A549 (cell line): ENCODE data around the gene HBA2. TPM values are rescaled to one million over a fixed set of nuclear protein-coding genes. Genes with fewer than 3 reads are reported as not detected.

ENCODE experiments used
- ATAC-seq, 2 experiments: fragments of 200-7000 bp in 1 of 2; fragments of >200 bp in 1 of 2; cut with Nextera tagmentation in 1 of 2; cut with Tn5 transposase in 1 of 2; 3 replicates each; pipeline versions ENCODE4 v1.8.0 to v1.9.1; 2018 to 2020; ENCODE audit warnings: mild to moderate bottlenecking in 1 of 2, moderate library complexity in 1 of 2
- CTCF ChIA-PET: fragments of 300-600 bp; sonication (Branson Sonifier 250); formaldehyde crosslinking; extraction: SDS; loops from one replicate; lab custom pipeline; 2021; ENCODE audit warnings: antibody characterized with exemption, inconsistent platforms; lab: Yijun Ruan, JAX
- POLR2A ChIA-PET: fragments of 350-600 bp; formaldehyde crosslinking; extraction: SDS; loops from one replicate; lab custom pipeline; 2021; ENCODE audit warnings: antibody characterized with exemption, inconsistent platforms; lab: Yijun Ruan, JAX
- DNase-seq, 2 experiments: peaks; one replicate each; pipeline versions ENCODE4 v3.0.0 to v3.0.0-alpha.2; 2011 to 2016; ENCODE audit warnings: low read depth in 1 of 2, low spot score in 1 of 2
- FAIRE-seq: peaks from 2 replicates; lab custom pipeline; 2011; peaks lifted over from hg19 to GRCh38; lab: Jason Lieb, UNC
- H3K27ac ChIP-seq, 2 experiments: fragments of >200 bp; sonication (Bioruptor Twin); formaldehyde crosslinking; 3 replicates each; pipeline ENCODE4 v1.5.1; 2016 to 2017
- H3K4me1 ChIP-seq: fragments of >200 bp; sonication (Bioruptor Twin); formaldehyde crosslinking; 3 replicates; pipeline ENCODE4 v1.6.1; 2016
- H3K4me2 ChIP-seq: fragments of >200 bp; sonication (Bioruptor Twin); formaldehyde crosslinking; 3 replicates; pipeline ENCODE4 v1.6.1; 2016
- H3K4me3 ChIP-seq: fragments of >200 bp; sonication (Bioruptor Twin); formaldehyde crosslinking; 3 replicates; pipeline ENCODE4 v1.5.1; 2016
- H3K9me3 ChIP-seq: fragments of >200 bp; sonication (Bioruptor Twin); formaldehyde crosslinking; 3 replicates; pipeline ENCODE4 v1.6.1; 2016
- CBX2 ChIP-seq: fragments of 200-600 bp; sonication (generic); IDR thresholded peaks from 2 replicates; pipeline ENCODE4 v1.6.1; 2016; ENCODE audit warnings: low read depth, mild to moderate bottlenecking, borderline replicate concordance
- CHD2 ChIP-seq: fragments of 150-350 bp; IDR thresholded peaks from 2 replicates; pipeline ENCODE4 v1.6.1; 2014; ENCODE audit warnings: low read length; ENCODE audit not compliant: partially characterized antibody
- ESRRA ChIP-seq: fragments of 150-350 bp; IDR thresholded peaks from 2 replicates; pipeline ENCODE4 v1.6.1; 2014; ENCODE audit warnings: mild to moderate bottlenecking, low read length, borderline replicate concordance
- FOXS1 ChIP-seq: fragments of 250-450 bp; sonication (Bioruptor Pico); IDR thresholded peaks from 2 replicates; pipeline ENCODE4 v1.5.0; 2020; ENCODE audit warnings: mild to moderate bottlenecking, moderate library complexity
- HDAC2 ChIP-seq: fragments of 200-600 bp; sonication (generic); IDR thresholded peaks from 2 replicates; pipeline ENCODE4 v1.6.1; 2016
- HES2 ChIP-seq: fragments of >200 bp; sonication (Bioruptor Twin); formaldehyde crosslinking; IDR thresholded peaks from 2 replicates; pipeline ENCODE4 v1.6.1; 2016
- HEYL ChIP-seq: fragments of 250-450 bp; sonication (Bioruptor Pico); IDR thresholded peaks from 2 replicates; pipeline ENCODE4 v1.8.0; 2021; ENCODE audit warnings: mild to moderate bottlenecking, moderate library complexity
- HOXB13 ChIP-seq: fragments of 250-450 bp; sonication (Bioruptor Pico); IDR thresholded peaks from 2 replicates; pipeline ENCODE4 v1.5.0; 2020; ENCODE audit warnings: low read depth, mild to moderate bottlenecking, moderate library complexity
- JUN ChIP-seq, 2 experiments: fragments of >200 bp; sonication (Bioruptor Twin); formaldehyde crosslinking; IDR thresholded peaks; 2 replicates in 1 of 2; 3 replicates in 1 of 2; pipeline ENCODE4 v1.6.1; 2016 to 2017
- MAFK ChIP-seq: fragments of 450-650 bp; IDR thresholded peaks from 2 replicates; pipeline ENCODE4 v1.6.1; 2014; ENCODE audit not compliant: partially characterized antibody
- PHF8 ChIP-seq: fragments of 200-600 bp; sonication (generic); IDR thresholded peaks from 2 replicates; pipeline ENCODE4 v1.6.1; 2016; ENCODE audit warnings: low read depth, mild to moderate bottlenecking, antibody characterized with exemption, moderate library complexity, borderline replicate concordance
- POLR2A ChIP-seq: IDR thresholded peaks from 2 replicates; pipeline ENCODE4 v1.6.1; 2012; ENCODE audit warnings: mild to moderate bottlenecking, low read length
- RARB ChIP-seq: fragments of 250-450 bp; sonication (Bioruptor Pico); IDR thresholded peaks from 2 replicates; pipeline ENCODE4 v1.8.0; 2021; ENCODE audit warnings: mild to moderate bottlenecking, moderate library complexity
- REST ChIP-seq: fragments of 200-600 bp; sonication (generic); IDR thresholded peaks from 2 replicates; pipeline ENCODE4 v1.6.1; 2016; ENCODE audit warnings: antibody characterized with exemption, mild to moderate bottlenecking, moderate library complexity
- TFCP2L1 ChIP-seq: fragments of 250-450 bp; sonication (Bioruptor Pico); IDR thresholded peaks from 2 replicates; pipeline ENCODE4 v1.5.0; 2021; ENCODE audit warnings: mild to moderate bottlenecking
- TP53 ChIP-seq: fragments of 250-450 bp; sonication (Bioruptor Pico); IDR thresholded peaks from 2 replicates; pipeline ENCODE4 v1.5.0; 2021; ENCODE audit warnings: mild to moderate bottlenecking, moderate library complexity
- ZNF302 ChIP-seq: fragments of 250-450 bp; sonication (Bioruptor Pico); IDR thresholded peaks from 2 replicates; pipeline ENCODE4 v1.9.0; 2021; ENCODE audit warnings: inconsistent platforms, mild to moderate bottlenecking, moderate library complexity
- ZSCAN20 ChIP-seq: fragments of 250-450 bp; sonication (Bioruptor Pico); IDR thresholded peaks from 2 replicates; pipeline ENCODE4 v1.8.0; 2022; ENCODE audit warnings: mild to moderate bottlenecking, moderate library complexity
- WGBS: methylation state at CpG from one replicate; pipeline ENCODE4 v1.1.6; 2017; ENCODE audit errors: missing lambda C conversion rate; 5-methylcytosine and 5-hydroxymethylcytosine counted together
- polyA plus RNA-seq, 4 experiments: library from polyadenylated mRNA; depleted of rRNA in 3 of 4; stranded (reverse); fragments of >200 nt; fragmentation: RNase III in 1 of 4; extraction: RNeasy Plus Mini Kit Qiagen cat#74134 plus additional on column Dnase treatment in 1 of 4; gene quantifications; 2 replicates in 3 of 4; 3 replicates in 1 of 4; pipeline ENCODE4 v1.2.3, GENCODE V29; 2011 to 2017
- TF ChIP-seq, protein P1 (sequence below): fragments of >200 bp; sonication (Bioruptor Twin); formaldehyde crosslinking; IDR thresholded peaks from 3 replicates; pipeline ENCODE4 v1.5.1; 2016

Gene HBA2
- polyA plus RNA-seq, 2 of the 4 experiments (the other 2 are of a cell fraction) = 0.23 to 0.26 TPM

DNA sequence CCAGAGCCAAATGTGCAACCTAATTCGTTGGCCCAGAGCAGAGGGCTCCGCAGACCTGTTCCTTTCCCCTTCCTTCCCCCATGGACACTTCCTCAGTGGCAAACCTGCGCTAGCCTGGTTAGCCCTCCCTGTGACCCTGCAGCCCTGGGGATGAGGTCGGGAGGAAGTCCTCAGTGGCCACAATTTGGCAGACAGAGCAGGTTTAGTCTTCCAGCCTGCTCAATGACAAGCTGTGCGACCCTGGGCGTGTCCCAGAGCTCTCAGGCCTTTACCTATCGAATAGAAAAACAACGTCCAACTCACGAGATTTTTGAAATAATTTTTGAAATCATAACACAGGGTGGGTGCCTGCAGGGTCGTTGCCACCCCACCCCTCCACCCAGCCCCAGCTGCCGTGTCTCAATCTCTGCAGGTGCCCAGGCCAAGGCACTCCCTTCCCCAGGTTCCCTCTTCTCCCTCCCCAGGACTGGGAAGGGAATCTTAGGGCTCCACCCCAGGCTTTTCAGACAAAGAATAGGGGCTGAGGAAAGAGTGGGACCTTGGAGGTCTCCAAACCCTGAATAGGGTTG is 5.5 kb upstream of the HBA2 start:
- POLR2A ChIA-PET = no interaction called here
- H3K4me1 ChIP-seq = peaks cover 13% of the 10 kb centered on the region
- DNase-seq (no peak), FAIRE-seq (no peak), ATAC-seq (no peak)
- no peaks in the 10 kb centered on the region for H3K9me3 ChIP-seq
- no peak for TF ChIP-seq TFCP2L1 (CRISPR knock-in tag)
- TF ChIP-seq, protein P1, sequence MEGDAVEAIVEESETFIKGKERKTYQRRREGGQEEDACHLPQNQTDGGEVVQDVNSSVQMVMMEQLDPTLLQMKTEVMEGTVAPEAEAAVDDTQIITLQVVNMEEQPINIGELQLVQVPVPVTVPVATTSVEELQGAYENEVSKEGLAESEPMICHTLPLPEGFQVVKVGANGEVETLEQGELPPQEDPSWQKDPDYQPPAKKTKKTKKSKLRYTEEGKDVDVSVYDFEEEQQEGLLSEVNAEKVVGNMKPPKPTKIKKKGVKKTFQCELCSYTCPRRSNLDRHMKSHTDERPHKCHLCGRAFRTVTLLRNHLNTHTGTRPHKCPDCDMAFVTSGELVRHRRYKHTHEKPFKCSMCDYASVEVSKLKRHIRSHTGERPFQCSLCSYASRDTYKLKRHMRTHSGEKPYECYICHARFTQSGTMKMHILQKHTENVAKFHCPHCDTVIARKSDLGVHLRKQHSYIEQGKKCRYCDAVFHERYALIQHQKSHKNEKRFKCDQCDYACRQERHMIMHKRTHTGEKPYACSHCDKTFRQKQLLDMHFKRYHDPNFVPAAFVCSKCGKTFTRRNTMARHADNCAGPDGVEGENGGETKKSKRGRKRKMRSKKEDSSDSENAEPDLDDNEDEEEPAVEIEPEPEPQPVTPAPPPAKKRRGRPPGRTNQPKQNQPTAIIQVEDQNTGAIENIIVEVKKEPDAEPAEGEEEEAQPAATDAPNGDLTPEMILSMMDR = no peak
- no peak for TF ChIP-seq ZNF302 (CRISPR knock-in tag)
- no peak for TF ChIP-seq FOXS1
- no peak for TF ChIP-seq JUN (IDR thresholded peaks at IDR 0.05)
- no peak for TF ChIP-seq HES2
- TF ChIP-seq POLR2A = no peak
- TF ChIP-seq HOXB13 (CRISPR knock-in tag) = no peak
- no peak for TF ChIP-seq PHF8
- no peak for TF ChIP-seq TP53 (CRISPR knock-in tag)
- no peak for TF ChIP-seq REST
- no peak for TF ChIP-seq CHD2
- TF ChIP-seq ESRRA = no peak
- no peak for TF ChIP-seq HDAC2
- TF ChIP-seq ZSCAN20 (CRISPR knock-in tag) = no peak
- no peak for TF ChIP-seq RARB (CRISPR knock-in tag)
- TF ChIP-seq CBX2 = no peak
- WGBS = 56% methylated on average over 10 of the region's 11 CpGs
- no peak overlapping the region for H3K4me2 ChIP-seq
- H3K27ac ChIP-seq = no peak overlapping the region
- CTCF ChIA-PET = interaction anchor here (1.1 to 7.7 kb wide), 6 partner anchors 14 to 195 kb away, joined by 3 to 88 read pairs (median 6); partner anchors contain the start of gene HBQ1
- no peak overlapping the region for H3K4me3 ChIP-seq

DNA sequence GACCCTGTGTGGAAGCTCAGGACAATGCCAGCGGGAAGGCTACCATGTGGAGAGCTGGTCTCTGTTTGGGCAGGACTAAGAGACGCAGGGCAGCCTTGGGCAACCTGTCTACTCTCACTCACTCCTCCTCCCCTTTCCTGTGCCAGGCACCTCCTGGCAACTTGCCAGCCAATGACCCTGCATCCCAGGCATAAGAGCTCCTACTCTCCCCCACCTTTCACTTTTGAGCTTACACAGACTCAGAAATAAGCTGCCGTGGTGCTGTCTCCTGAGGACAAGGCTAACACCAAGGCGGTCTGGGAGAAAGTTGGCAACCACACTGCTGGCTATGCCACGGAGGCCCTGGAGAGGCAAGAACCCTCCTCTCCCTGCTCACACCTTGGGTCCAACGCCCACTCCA is 4.3 kb upstream of the HBA2 start:
- FAIRE-seq = no peak
- no peak overlapping the region for H3K4me3 ChIP-seq
- ATAC-seq = no peak
- no peak overlapping the region for H3K4me2 ChIP-seq
- WGBS = 67% methylated on average over 6 of the region's 6 CpGs
- ChIA-PET CTCF (interaction anchor here (1.0 to 7.7 kb wide), 8 partner anchors 13 to 193 kb away, joined by 3 to 88 read pairs (median 8); partner anchors contain the start of gene HBQ1), POLR2A (no interaction called here)
- TF ChIP-seq TFCP2L1 (CRISPR knock-in tag) = no peak
- no peak for TF ChIP-seq HEYL (CRISPR knock-in tag)
- no peak for TF ChIP-seq MAFK
- DNase-seq = no peak
- no peak overlapping the region for H3K27ac ChIP-seq
- peaks cover 13% of the 10 kb centered on the region for H3K4me1 ChIP-seq
- no peaks in the 10 kb centered on the region for H3K9me3 ChIP-seq
